Retinal pigment epithelial cell (primary cell): ENCODE measurements around the gene NCBP3.

ENCODE experiments used
- DNase-seq: peaks from one replicate; pipeline ENCODE4 v3.0.0-alpha.2; 2010; ENCODE audit warnings: low read depth
- H3K4me3 ChIP-seq: 2 replicates; pipeline ENCODE4 v1.5.1; 2011; ENCODE audit warnings: mild to moderate bottlenecking, low read length, control low read depth, moderate library complexity
- TF ChIP-seq, protein P1 (sequence below): conservative IDR thresholded peaks from 2 replicates; pipeline ENCODE4 v1.5.1; 2011; ENCODE audit warnings: low read depth, low read length, control low read depth, inconsistent platforms

The NCBP3 gene

DNA sequence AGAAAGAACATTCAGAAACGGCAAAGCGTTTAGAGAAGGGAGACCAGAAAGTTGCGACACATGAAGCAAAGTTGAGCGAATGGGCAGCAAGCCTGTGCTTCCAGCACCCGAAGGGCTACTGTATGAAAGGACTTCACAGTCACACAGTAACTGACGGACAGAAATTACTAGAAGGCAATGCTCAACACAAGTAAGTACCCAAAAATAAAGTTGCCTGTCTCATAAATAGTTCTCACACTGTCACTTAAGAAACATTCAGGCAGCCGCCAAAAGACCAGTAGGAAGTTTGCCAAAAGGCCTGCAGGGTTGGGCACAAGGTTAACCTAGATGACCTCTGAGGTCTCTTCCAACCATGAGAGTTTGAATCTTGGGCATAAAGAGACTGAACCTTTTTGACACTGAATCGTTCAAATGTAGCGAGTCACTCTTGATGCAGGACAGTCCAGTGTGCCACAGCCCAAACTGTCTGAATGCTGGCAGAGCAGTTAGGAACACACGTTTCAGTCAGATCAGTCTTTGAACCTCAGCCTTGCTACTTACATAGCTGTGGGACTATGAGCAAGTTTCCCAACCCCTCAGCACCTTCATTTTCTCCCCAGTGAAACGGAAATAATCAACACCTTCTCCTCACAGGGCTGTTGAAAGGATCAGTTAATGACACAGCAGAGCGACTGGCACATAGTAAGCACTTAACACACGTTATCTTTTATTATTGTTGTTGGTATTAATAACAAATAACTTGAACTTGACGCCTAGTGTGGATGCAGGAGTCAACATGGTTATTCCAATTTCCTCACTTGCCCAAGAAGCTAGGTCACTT lies 10.4 kb downstream of the NCBP3 start:
- no peak overlapping the region for H3K4me3 ChIP-seq
- DNase-seq, result no peak
- TF ChIP-seq, protein P1, sequence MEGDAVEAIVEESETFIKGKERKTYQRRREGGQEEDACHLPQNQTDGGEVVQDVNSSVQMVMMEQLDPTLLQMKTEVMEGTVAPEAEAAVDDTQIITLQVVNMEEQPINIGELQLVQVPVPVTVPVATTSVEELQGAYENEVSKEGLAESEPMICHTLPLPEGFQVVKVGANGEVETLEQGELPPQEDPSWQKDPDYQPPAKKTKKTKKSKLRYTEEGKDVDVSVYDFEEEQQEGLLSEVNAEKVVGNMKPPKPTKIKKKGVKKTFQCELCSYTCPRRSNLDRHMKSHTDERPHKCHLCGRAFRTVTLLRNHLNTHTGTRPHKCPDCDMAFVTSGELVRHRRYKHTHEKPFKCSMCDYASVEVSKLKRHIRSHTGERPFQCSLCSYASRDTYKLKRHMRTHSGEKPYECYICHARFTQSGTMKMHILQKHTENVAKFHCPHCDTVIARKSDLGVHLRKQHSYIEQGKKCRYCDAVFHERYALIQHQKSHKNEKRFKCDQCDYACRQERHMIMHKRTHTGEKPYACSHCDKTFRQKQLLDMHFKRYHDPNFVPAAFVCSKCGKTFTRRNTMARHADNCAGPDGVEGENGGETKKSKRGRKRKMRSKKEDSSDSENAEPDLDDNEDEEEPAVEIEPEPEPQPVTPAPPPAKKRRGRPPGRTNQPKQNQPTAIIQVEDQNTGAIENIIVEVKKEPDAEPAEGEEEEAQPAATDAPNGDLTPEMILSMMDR, result no peak

DNA sequence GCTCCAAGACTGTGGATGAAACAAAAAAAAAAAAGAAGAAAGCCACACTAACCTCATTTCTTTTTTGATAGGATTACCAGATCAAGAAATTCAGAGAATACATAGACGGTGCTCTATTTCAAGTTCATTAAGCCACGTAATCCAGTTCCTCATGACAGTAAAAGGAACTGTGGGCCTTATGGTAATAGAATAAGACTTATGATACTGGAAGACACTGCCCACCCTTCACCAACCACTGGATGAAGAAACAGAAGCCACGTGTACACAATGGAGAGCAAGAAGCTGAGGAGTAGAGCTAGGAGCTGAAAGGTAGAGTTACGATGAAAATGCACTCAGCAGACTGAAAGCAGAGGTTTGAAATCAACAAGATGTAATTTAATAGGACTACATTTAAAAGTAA lies 11.2 kb downstream of the NCBP3 start:
- TF ChIP-seq, protein P1, result no peak
- DNase-seq, result no peak
- H3K4me3 ChIP-seq, result no peak overlapping the region

DNA sequence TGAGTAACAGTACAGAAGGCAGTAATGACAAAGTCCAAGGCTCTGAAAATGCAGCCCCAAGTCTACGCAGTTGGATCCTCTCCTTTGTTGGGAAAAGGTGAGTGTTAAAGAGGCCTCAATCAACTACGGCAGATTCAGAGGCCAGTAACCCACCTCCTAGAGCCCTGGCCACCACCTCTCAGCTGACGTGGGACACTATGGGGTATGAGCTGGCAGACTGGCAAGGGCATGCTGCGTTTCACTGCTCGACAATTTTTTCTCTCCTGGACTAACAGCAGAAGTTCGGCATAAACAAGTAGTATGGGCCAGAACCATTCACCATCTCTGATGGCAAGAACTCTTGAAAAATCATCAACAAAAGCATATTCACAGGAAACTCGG lies 17.2 kb downstream of the NCBP3 start:
- no peak overlapping the region for H3K4me3 ChIP-seq
- TF ChIP-seq, protein P1, result no peak
- no peak for DNase-seq

DNA sequence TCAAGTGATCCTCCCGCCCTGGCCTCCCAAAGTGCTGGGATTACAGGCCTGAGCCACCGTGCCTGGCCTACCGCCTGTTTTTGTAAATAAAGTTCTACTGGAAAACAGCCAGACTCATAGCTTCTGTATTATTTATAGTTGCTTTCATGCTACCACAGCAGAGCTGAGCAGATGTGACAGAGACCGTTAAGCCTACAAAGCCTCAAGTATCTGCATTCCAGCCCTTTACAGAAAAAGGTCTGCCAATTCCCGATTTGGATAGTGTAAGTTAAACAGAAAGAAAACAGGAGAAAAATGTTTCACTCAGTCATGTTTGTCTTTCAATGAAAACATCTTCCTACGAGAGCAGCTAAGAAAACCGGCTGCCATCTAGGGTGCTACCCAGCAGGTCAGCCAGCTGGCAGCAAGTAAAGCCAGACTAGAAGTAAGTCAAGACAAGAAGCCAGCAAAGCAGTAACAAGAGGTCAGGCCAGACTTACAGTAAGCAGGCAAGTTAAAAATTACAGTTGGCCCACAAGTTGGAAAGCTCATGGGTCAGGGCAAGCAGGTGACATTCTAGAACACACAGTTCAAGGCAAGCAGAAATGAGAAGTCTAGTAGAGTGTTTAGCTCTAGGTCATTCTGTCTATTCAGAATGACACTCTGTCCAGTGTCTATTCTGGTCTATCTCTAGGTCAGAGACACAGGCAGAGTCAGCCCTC lies 17.7 kb downstream of the NCBP3 start:
- TF ChIP-seq, protein P1, result no peak
- H3K4me3 ChIP-seq, result no peak overlapping the region
- no peak for DNase-seq

DNA sequence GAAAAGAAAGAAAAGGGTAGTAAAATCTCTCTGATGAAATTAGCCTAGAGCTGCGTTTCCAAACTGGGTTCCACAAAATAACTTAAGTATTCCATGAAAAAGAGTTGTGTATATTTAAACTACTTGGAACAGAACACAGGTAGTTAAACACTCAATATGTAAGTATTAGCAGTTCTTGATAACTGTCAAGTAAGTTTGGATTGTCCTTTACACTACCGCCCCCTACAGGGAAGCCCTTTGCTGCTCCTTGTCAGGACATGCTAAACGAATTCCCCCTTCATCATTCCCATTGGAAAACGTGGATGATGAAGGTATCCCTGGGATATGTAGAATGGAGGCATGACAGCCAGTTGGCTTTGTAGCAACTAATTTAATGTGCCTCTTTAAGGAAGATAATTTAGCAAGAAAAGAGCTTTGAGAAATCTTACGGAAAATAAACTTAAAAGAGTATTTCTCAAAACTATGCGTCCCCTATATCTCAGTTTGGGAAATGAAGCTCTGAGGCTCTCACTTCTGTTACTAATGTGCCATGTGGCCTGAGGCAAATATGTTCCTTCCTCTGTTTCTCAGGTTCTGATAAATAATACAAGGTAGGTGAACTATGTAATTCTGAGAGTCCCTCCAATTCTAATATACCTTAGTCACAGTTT lies 18.8 kb downstream of the NCBP3 start:
- DNase-seq, result peak; percentile 21
- TF ChIP-seq, protein P1, result peak; percentile 88
- no peak overlapping the region for H3K4me3 ChIP-seq

DNA sequence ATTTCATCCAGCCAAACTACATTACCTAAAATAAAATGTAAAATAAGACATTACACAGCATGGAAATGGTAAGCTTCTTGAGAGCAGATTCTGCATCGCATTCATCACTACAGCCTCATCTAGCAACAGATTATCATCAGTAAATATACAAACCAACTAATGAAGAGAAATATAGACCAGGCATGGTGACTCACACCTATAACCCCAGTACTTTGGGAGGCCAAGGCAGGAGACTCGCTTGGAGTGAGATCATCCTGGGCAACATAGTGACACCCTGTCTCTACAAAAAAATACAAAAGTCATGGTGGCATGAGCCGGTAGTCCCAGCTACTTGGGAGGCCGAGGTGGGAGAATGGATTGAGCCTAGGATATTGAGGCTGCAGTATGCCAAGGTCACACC lies 19.9 kb downstream of the NCBP3 start:
- TF ChIP-seq, protein P1, result no peak
- no peak for DNase-seq
- no peak overlapping the region for H3K4me3 ChIP-seq
